ENCODE results near the gene BOD1.
A peak's percentile ranks its signal among the peaks of the same experiment; 100 is the strongest.

Gene BOD1

DNA sequence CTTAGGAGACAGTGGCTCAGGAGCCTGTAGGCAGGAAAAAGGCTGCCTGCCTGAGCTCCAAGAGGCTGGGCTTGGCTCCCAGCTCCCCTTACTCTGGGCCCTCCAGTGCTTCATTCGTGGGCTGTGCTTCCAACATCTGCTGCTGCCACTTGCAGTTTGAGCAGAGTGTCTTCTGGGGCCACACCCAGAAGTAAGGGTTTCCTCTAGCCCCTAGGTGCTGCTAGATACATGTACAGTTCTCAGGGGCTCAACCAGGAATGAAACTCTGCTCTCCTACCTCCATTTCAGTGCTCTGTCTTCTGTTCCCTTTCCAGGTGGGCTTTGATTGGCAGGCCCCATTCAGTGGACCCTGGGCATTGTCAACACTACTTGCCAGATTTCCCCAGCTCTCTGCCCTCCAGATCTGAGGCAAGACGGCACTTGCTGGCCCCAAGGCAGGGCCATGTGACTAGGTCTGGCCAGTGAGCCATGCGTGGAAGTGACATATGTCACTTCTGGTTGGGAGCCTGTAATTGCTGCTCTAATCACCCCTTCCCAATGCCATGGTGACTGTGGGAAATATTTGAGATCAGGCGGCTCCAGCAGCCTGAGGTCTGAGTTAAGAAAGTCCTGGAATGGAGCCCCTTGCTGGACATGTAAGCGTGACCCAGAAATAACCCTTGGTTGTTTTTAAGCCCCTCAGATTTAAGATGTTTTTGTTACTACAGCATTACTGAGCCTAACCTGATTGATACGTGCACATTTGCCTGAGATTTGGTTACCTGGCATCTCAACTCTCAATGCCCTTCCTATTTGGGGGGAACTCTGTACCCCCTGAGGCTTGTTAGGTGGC lies 9.4 kb upstream of the BOD1 start:
- TF ChIP-seq, protein P1, sequence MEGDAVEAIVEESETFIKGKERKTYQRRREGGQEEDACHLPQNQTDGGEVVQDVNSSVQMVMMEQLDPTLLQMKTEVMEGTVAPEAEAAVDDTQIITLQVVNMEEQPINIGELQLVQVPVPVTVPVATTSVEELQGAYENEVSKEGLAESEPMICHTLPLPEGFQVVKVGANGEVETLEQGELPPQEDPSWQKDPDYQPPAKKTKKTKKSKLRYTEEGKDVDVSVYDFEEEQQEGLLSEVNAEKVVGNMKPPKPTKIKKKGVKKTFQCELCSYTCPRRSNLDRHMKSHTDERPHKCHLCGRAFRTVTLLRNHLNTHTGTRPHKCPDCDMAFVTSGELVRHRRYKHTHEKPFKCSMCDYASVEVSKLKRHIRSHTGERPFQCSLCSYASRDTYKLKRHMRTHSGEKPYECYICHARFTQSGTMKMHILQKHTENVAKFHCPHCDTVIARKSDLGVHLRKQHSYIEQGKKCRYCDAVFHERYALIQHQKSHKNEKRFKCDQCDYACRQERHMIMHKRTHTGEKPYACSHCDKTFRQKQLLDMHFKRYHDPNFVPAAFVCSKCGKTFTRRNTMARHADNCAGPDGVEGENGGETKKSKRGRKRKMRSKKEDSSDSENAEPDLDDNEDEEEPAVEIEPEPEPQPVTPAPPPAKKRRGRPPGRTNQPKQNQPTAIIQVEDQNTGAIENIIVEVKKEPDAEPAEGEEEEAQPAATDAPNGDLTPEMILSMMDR (IDR thresholded peaks at IDR 0.05; ENCODE audit: insufficient read depth, low read depth, low read length, missing control alignments), result peak; percentile 15
- DNase-seq (ENCODE audit: low read depth), result no peak
- H3K4me3 ChIP-seq (ENCODE audit: low read length), result no peak overlapping the region

DNA sequence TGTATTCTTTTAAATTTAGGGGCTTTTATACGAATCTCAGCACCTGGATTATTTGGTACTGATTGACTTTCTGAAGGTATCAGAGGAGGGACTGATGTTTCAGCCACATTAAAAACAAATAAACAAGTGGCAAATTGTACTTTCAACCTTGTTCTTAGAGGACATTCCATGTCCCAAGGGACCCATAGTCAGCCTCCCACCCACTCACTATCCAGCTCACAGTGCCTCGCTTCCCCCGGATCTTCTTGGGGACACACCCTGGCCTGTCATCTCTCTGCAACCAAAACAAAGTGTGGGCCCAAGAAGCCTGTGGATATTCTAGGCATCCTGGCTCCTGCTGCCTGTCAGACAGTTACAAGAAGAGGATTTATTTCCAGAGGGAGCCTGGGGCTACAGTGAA lies 8.8 kb upstream of the BOD1 start:
- TF ChIP-seq, protein P1 (IDR thresholded peaks at IDR 0.05; ENCODE audit: insufficient read depth, low read depth, low read length, missing control alignments), result no peak
- no peak overlapping the region for H3K4me3 ChIP-seq (ENCODE audit: low read length)
- no peak for DNase-seq (ENCODE audit: low read depth)

DNA sequence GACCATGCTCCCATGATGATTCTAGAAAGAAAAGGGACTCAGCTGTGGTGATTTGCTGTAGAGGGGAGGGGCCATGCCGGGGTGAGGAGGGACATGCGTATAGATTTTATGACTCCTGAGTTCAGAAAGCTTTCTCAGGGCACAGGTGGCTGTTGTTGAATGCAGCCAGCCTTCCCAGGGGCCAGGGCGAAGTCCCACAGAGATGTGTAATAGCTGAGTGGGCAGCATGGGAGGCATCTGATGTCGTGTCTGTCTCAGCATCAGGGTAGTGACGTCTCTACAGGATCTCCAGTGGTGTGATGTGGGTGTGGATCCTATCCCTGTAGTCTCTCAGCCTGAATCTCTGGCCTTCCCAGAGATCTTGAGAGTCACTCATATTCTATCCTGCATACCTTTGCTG lies 7.8 kb upstream of the BOD1 start:
- H3K4me3 ChIP-seq (ENCODE audit: low read length), result no peak overlapping the region
- TF ChIP-seq, protein P1 (IDR thresholded peaks at IDR 0.05; ENCODE audit: insufficient read depth, low read depth, low read length, missing control alignments), result no peak

DNA sequence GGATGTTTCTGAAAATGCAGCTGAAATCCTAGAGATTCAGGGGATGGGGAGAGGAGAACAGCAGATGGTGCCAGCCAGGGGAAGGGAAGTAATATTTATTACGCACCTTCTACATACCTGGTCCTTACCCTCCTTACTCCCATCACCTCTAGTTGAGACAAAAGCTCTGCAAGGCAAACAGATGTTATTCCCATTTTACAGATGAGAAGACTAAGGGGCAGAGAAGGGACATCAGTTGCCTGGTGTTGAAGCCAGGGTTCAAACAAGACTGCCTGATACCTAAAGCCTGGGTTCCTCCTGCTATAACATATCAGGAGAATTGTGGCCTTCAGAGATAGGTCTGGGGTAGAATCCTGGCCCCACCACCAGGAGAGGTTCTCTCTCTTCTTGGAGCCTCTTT lies 7.3 kb upstream of the BOD1 start:
- no peak overlapping the region for H3K4me3 ChIP-seq (ENCODE audit: low read length)
- DNase-seq (ENCODE audit: low read depth), result no peak
- TF ChIP-seq, protein P1 (IDR thresholded peaks at IDR 0.05; ENCODE audit: insufficient read depth, low read depth, low read length, missing control alignments), result no peak

More for the DNA sequence above, 7.8 kb upstream of the BOD1 start:
- no peak for DNase-seq (ENCODE audit: low read depth)

DNA sequence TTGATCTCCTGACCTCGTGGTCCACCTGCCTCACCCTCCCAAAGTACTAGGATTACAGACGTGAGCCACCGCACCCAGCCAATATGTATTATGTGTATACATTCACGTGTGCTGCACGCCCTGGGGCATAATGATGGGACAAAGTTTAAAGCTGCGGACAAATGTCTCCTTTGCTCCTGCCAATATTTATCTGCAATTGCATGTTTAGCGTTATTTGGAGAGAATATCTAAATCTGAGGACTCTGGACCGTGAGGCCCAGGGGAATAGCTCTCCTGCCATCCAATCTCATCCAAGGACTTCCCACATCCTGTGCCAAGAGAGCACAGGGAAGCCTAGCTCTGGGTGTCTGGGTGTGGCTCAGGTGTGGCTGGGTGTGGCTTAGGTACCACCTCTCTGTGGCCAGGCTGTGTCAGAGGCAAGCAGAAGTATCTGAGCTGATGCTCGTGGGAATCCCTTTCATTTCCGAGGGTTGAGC lies 6.9 kb upstream of the BOD1 start:
- DNase-seq (ENCODE audit: low read depth), result peak; percentile 62
- TF ChIP-seq, protein P1 (IDR thresholded peaks at IDR 0.05; ENCODE audit: insufficient read depth, low read depth, low read length, missing control alignments), result no peak
- no peak overlapping the region for H3K4me3 ChIP-seq (ENCODE audit: low read length)

DNA sequence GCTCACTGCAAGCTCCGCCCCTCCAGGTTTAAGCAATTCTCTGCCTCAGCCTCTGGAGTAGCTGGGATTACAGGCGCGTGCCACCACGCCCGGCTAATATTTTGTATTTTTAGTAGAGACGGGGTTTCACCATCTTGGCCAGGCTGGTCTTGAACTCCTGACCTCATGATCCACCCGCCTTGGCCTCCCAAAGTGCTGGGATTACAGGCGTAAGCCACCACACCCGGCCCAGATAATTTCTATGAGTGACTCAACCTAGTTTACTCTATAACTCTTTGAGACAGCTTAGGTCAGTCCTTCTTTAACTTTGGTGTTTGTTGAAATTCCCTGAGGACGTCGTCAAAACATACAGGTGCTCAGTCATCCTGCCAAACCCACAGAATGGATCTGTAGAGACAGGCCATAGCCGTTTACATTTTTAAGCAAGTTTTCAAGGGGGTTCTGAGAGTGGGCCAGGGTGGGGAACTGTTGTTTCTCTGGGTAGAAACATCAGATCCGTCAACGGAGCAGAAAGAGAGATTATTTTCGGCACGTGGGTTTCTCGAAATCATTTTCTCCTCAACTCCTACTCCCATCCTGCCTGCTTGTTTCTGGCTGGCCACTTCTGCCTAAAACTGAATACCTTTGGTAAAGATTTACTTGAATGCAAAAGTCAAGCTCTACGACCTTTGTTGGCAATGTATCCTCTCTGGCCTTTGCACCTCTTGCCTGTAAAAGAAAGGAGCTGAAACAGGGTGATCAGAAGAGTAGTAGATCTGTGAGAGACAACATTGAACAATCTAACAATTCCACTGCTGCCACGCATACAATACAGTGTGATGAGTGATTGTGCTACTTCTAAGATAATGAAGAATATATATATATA lies 6.0 kb upstream of the BOD1 start:
- no peak overlapping the region for H3K4me3 ChIP-seq (ENCODE audit: low read length)
- peak; percentile 30 for DNase-seq (ENCODE audit: low read depth)
- TF ChIP-seq, protein P1 (IDR thresholded peaks at IDR 0.05; ENCODE audit: insufficient read depth, low read depth, low read length, missing control alignments), result no peak

Data from epithelial cell of esophagus (primary cell).